Measurements from ENCODE around the gene CLEC2L. TPM values are rescaled to one million over a fixed set of nuclear protein-coding genes. Genes with fewer than 3 reads are reported as not detected.
"Not testable (repeated sequence)": the region's sequence is repeated elsewhere in the genome, so short reads cannot be mapped to it uniquely, and the experiment has no call there.

Gene CLEC2L
- total and polyA plus RNA-seq, 4 donors = 0.05 TPM; not detected in 3

DNA sequence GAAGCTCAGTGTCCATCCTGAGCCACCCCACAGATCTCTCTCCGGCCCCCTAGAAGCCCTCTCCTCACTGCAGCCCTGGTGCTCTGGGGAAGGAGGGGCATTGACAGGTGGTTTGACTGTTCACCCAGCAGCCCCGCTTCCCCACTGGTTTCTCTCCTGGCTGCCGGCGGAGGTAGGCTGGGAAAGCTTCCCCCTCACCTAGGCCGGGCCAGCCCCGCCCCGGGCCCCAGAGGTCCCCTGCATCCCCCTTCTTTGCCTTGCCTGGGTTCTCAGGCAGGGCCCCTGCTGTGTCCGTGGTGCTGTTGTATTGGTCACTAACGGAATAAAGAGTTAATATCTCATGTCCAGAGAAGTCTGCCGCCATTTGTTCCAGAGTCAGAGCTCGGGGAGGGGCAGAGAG lies 21.2 kb downstream of the CLEC2L start:
- DNase-seq (ENCODE audit: low spot score) = no peak
- Histone ChIP-seq H3K36me3 (ENCODE audit: control insufficient read depth in 4 of 4, insufficient read depth in 3 of 4, low read depth in 1 of 4, low read length in 3 of 4) (no peaks in the 10 kb centered on the region), H3K27ac (ENCODE audit: low read depth in 1 of 2, low read length in 2 of 2) (no peak overlapping the region), H3K9me3 (ENCODE audit: control insufficient read depth in 4 of 4, low read length in 3 of 4) (no peaks in the 10 kb centered on the region), H3K4me1 (ENCODE audit: control insufficient read depth in 4 of 4, insufficient read depth in 4 of 4, low read length in 3 of 4) (no peaks in the 10 kb centered on the region), H3K9ac (ENCODE audit: low read depth in 1 of 2, low read length in 2 of 2) (no peak overlapping the region), H3K4me3 (ENCODE audit: low read depth in 1 of 3, low read length in 3 of 3) (no peak overlapping the region), H3K27me3 (ENCODE audit: control insufficient read depth in 4 of 4, insufficient read depth in 4 of 4, low read length in 3 of 4) (peaks cover 0 to 4% (median 0%) of the 10 kb centered on the region in 4 donors)
- WGBS = 89% methylated on average over 11 of the region's 11 CpGs
- TF ChIP-seq, protein P1, sequence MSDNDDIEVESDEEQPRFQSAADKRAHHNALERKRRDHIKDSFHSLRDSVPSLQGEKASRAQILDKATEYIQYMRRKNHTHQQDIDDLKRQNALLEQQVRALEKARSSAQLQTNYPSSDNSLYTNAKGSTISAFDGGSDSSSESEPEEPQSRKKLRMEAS (IDR thresholded peaks at IDR 0.05) = no peak
- no peak for TF ChIP-seq SP1 (IDR thresholded peaks at IDR 0.05)
- TF ChIP-seq RXRA (IDR thresholded peaks at IDR 0.05) = no peak
- no peak for TF ChIP-seq NR2F2 (IDR thresholded peaks at IDR 0.05)

DNA sequence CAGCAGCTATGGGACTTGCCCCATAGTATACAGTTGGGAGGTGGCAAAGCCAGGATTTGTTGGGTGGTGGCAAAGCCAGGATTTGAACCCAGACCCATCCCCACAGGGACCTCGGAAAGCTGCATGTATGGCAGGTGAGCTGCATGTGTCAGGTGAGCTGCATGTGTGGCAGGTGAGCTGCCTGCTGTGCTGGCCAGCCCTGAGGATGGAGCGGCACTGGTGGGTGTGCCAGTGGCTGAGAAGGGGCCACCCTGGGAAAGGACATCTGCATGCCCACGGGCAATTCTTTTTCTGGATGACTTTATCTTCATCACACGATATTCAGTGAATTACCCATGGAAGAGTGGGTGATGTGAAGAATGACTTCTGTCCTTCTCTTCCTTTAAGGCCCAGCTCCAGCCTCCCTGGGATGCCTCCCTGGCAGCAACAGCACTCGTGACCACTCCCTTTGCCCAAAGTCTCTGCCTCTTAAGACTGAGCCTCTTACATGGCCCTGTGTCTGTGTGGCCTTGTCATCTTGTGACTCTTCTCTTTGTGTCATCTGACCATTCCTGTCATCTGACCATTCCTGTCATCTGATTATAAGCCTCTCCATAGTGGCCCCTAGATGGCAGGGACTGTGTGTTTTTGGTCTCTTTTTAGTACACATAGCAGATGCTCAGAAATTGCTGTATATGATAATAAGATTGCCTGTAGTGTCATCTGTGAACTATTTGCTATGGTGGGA lies 25.0 kb downstream of the CLEC2L start:
- DNase-seq (ENCODE audit: low spot score) = no peak
- Histone ChIP-seq H3K36me3 (ENCODE audit: control insufficient read depth in 4 of 4, insufficient read depth in 3 of 4, low read depth in 1 of 4, low read length in 3 of 4) (no peaks in the 10 kb centered on the region), H3K9me3 (ENCODE audit: control insufficient read depth in 4 of 4, low read length in 3 of 4) (no peaks in the 10 kb centered on the region), H3K4me3 (ENCODE audit: low read depth in 1 of 3, low read length in 3 of 3) (no peak overlapping the region), H3K27me3 (ENCODE audit: control insufficient read depth in 4 of 4, insufficient read depth in 4 of 4, low read length in 3 of 4) (peaks cover 0 to 3% (median 0%) of the 10 kb centered on the region in 4 donors), H3K4me1 (ENCODE audit: control insufficient read depth in 4 of 4, insufficient read depth in 4 of 4, low read length in 3 of 4) (no peaks in the 10 kb centered on the region), H3K27ac (ENCODE audit: low read depth in 1 of 2, low read length in 2 of 2) (no peak overlapping the region), H3K9ac (ENCODE audit: low read depth in 1 of 2, low read length in 2 of 2) (no peak overlapping the region)
- no peak for TF ChIP-seq RAD21 (IDR thresholded peaks at IDR 0.05)
- TF ChIP-seq, protein P2, sequence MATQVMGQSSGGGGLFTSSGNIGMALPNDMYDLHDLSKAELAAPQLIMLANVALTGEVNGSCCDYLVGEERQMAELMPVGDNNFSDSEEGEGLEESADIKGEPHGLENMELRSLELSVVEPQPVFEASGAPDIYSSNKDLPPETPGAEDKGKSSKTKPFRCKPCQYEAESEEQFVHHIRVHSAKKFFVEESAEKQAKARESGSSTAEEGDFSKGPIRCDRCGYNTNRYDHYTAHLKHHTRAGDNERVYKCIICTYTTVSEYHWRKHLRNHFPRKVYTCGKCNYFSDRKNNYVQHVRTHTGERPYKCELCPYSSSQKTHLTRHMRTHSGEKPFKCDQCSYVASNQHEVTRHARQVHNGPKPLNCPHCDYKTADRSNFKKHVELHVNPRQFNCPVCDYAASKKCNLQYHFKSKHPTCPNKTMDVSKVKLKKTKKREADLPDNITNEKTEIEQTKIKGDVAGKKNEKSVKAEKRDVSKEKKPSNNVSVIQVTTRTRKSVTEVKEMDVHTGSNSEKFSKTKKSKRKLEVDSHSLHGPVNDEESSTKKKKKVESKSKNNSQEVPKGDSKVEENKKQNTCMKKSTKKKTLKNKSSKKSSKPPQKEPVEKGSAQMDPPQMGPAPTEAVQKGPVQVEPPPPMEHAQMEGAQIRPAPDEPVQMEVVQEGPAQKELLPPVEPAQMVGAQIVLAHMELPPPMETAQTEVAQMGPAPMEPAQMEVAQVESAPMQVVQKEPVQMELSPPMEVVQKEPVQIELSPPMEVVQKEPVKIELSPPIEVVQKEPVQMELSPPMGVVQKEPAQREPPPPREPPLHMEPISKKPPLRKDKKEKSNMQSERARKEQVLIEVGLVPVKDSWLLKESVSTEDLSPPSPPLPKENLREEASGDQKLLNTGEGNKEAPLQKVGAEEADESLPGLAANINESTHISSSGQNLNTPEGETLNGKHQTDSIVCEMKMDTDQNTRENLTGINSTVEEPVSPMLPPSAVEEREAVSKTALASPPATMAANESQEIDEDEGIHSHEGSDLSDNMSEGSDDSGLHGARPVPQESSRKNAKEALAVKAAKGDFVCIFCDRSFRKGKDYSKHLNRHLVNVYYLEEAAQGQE (IDR thresholded peaks at IDR 0.05) = no peak
- no peak for TF ChIP-seq EGR1 (IDR thresholded peaks at IDR 0.05; ENCODE audit: low read depth in 2 of 2)
- no peak for TF ChIP-seq FOXA2 (IDR thresholded peaks at IDR 0.05)
- TF ChIP-seq, protein P3, sequence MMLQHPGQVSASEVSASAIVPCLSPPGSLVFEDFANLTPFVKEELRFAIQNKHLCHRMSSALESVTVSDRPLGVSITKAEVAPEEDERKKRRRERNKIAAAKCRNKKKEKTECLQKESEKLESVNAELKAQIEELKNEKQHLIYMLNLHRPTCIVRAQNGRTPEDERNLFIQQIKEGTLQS (IDR thresholded peaks at IDR 0.05) = no peak
- TF ChIP-seq, protein P1 (IDR thresholded peaks at IDR 0.05) = no peak
- TF ChIP-seq TAF1 (conservative IDR thresholded peaks at IDR 0.05) = no peak
- no peak for TF ChIP-seq RXRA (IDR thresholded peaks at IDR 0.05)
- no peak for TF ChIP-seq HNF4G (IDR thresholded peaks at IDR 0.05)
- TF ChIP-seq NR2F2 (IDR thresholded peaks at IDR 0.05) = no peak
- TF ChIP-seq SP1 (IDR thresholded peaks at IDR 0.05) = no peak
- TF ChIP-seq, protein P4, sequence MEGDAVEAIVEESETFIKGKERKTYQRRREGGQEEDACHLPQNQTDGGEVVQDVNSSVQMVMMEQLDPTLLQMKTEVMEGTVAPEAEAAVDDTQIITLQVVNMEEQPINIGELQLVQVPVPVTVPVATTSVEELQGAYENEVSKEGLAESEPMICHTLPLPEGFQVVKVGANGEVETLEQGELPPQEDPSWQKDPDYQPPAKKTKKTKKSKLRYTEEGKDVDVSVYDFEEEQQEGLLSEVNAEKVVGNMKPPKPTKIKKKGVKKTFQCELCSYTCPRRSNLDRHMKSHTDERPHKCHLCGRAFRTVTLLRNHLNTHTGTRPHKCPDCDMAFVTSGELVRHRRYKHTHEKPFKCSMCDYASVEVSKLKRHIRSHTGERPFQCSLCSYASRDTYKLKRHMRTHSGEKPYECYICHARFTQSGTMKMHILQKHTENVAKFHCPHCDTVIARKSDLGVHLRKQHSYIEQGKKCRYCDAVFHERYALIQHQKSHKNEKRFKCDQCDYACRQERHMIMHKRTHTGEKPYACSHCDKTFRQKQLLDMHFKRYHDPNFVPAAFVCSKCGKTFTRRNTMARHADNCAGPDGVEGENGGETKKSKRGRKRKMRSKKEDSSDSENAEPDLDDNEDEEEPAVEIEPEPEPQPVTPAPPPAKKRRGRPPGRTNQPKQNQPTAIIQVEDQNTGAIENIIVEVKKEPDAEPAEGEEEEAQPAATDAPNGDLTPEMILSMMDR (IDR thresholded peaks at IDR 0.05; ENCODE audit: low read depth, low read length, missing input control) = no peak
- TF ChIP-seq FOXA1 (IDR thresholded peaks at IDR 0.05) = no peak
- WGBS = 87% methylated on average over 5 of the region's 5 CpGs

DNA sequence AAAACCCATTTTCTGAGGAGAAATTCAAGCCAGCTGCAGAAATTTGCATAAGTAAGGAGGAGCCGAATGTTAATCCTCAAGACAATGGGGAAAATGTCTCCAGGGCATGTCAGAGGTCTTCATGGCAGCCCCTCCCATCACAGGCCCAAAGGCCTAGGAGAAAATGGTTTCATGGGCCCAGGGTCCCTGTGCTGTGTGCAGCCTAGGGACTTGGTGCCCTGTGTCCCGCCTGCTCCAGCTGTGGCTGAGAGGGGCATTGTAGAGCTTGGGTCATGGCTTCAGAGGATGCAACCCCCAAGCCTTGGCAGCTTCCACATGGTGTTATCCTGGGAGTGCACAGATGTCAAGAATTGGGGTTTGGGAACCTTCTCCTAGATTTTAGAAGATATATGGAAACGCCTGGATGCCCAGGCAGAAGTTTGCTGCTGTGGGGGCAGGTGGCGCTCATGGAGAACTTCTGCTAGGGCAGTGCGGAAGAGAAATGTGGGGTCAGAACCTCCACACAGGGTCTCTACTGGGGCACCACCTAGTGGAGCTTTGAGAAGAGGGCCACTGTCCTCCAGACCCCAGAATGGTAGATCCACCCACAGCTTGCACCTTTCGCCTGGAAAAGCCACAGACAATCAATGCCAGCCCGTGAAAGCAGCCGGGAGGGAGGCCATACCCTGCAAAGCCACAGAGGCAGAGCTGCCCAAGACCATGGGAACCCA lies 30.7 kb downstream of the CLEC2L start:
- WGBS = 95% methylated on average over 8 of the region's 8 CpGs
- H3K9ac ChIP-seq (ENCODE audit: low read depth in 1 of 2, low read length in 2 of 2); H3K27me3 ChIP-seq (ENCODE audit: control insufficient read depth in 4 of 4, insufficient read depth in 4 of 4, low read length in 3 of 4); DNase-seq (ENCODE audit: low spot score); H3K4me3 ChIP-seq (ENCODE audit: low read depth in 1 of 3, low read length in 3 of 3); H3K27ac ChIP-seq (ENCODE audit: low read depth in 1 of 2, low read length in 2 of 2); H3K9me3 ChIP-seq (ENCODE audit: control insufficient read depth in 4 of 4, low read length in 3 of 4); H3K36me3 ChIP-seq (ENCODE audit: control insufficient read depth in 4 of 4, insufficient read depth in 3 of 4, low read depth in 1 of 4, low read length in 3 of 4); H3K4me1 ChIP-seq (ENCODE audit: control insufficient read depth in 4 of 4, insufficient read depth in 4 of 4, low read length in 3 of 4): not testable (repeated sequence)

Data from liver (tissue), 9 donors.